HepG2 (cell line): ENCODE data around the gene RPTOR.

Experiments
- CTCF ChIP-seq: sonication (generic); formaldehyde crosslinking; IDR thresholded peaks from 2 replicates; pipeline ENCODE4 v1.5.0; 2020; ENCODE audit warnings: mild to moderate bottlenecking, missing genetic modification reagents, moderate library complexity
- DNMT3B ChIP-seq: conservative IDR thresholded peaks from 2 replicates; pipeline ENCODE4 v1.6.1; 2016; ENCODE audit warnings: missing biosample characterization, control low read depth
- HNF4G ChIP-seq, 2 experiments: sonication (generic) in 1 of 2; formaldehyde crosslinking in 1 of 2; IDR thresholded peaks; 2 replicates each; pipeline versions ENCODE4 v1.4.0 to v1.6.1; 2011 to 2020; ENCODE audit warnings: borderline replicate concordance in 2 of 2, low read depth in 2 of 2, mild to moderate bottlenecking in 2 of 2, low read length in 1 of 2, missing genetic modification reagents in 1 of 2, moderate library complexity in 1 of 2
- MAX ChIP-seq: IDR thresholded peaks from 2 replicates; pipeline ENCODE4 v1.6.1; 2012; ENCODE audit warnings: inconsistent platforms
- POLR2AphosphoS5 ChIP-seq: IDR thresholded peaks from 2 replicates; pipeline ENCODE4 v1.6.1; 2012; ENCODE audit warnings: low read depth, low read length
- SNAPC5 ChIP-seq: sonication (generic); formaldehyde crosslinking; IDR thresholded peaks from 2 replicates; pipeline ENCODE4 v1.8.1; 2023; ENCODE audit warnings: mild to moderate bottlenecking, missing genetic modification reagents, borderline replicate concordance
- SUZ12 ChIP-seq: fragments of 150-350 bp; IDR thresholded peaks from 2 replicates; pipeline ENCODE4 v1.6.1; 2014; ENCODE audit warnings: low read depth, low read length
- TAF1 ChIP-seq: sonication (generic); formaldehyde crosslinking; IDR thresholded peaks from 2 replicates; pipeline ENCODE4 v1.4.0; 2020; ENCODE audit warnings: missing genetic modification reagents
- TCF7L2 ChIP-seq: IDR thresholded peaks from 2 replicates; pipeline ENCODE4 v1.6.1; 2011; ENCODE audit warnings: mild to moderate bottlenecking, low read depth, low read length, moderate library complexity
- ZBTB21 ChIP-seq: sonication (generic); formaldehyde crosslinking; IDR thresholded peaks from 2 replicates; pipeline ENCODE4 v1.4.0; 2020; ENCODE audit warnings: missing genetic modification reagents
- ZNF207 ChIP-seq: fragments of 450-650 bp; IDR thresholded peaks from 2 replicates; pipeline ENCODE4 v1.6.1; 2016; ENCODE audit warnings: antibody characterized with exemption, borderline replicate concordance
- ZNF260 ChIP-seq: sonication (generic); formaldehyde crosslinking; IDR thresholded peaks from 2 replicates; pipeline ENCODE4 v1.4.0; 2020; ENCODE audit warnings: missing genetic modification reagents, low read depth, mild to moderate bottlenecking, borderline replicate concordance
- ZNF777 ChIP-seq: sonication (generic); formaldehyde crosslinking; IDR thresholded peaks from 2 replicates; pipeline ENCODE4 v1.4.0; 2020; ENCODE audit warnings: missing genetic modification reagents

GRCh38 chr17:80982426-80982974 is 437.9 kb downstream of the RPTOR start:
- TF ChIP-seq SNAPC5 (CRISPR knock-in tag) (no peak), HNF4G (IDR thresholded peaks at IDR 0.05; ENCODE audit: borderline replicate concordance, low read depth, low read length) (no peak), HNF4G (CRISPR knock-in tag; IDR thresholded peaks at IDR 0.05; ENCODE audit: borderline replicate concordance, low read depth) (no peak), CTCF (CRISPR knock-in tag) (no peak), POLR2AphosphoS5 (no peak), MAX (no peak), TAF1 (no peak), ZNF207 (no peak), ZNF260 (CRISPR knock-in tag) (no peak), ZNF777 (no peak), TCF7L2 (no peak), DNMT3B (CRISPR knock-in tag) (no peak), SUZ12 (no peak), ZBTB21 (peak; percentile 45; the same call in 1 of the 2 replicates)
